MV-4-11 (cell line): Measurements from ENCODE around the gene CCDC88C.
"Not testable (repeated sequence)": the region's sequence is repeated elsewhere in the genome, so short reads cannot be mapped to it uniquely, and the experiment has no call there.

ENCODE experiments used
- DNase-seq: peaks from one replicate; lab custom pipeline; 2025; lab: John Stamatoyannopoulos, UW

The CCDC88C gene

DNA sequence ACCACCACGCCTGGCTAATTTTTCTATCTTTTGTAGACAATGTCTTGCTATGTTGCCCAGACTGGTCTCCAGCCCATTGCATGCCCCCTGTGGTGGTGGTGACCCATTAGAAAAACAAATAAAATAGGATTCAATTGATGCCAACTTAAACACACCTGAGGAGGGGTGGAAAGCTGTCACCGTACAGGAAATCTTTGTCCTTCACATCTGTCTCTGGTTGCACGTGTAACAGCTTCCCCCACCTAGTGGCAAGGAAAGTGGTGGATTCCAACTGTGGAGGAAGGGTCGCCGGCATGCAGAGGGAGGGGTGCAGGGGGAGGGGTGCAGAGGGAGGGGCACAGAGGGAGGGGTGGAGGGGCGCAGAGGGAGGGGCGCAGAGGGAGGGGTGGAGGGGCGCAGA is 147.0 kb downstream of the CCDC88C start:
- DNase-seq = no peak

DNA sequence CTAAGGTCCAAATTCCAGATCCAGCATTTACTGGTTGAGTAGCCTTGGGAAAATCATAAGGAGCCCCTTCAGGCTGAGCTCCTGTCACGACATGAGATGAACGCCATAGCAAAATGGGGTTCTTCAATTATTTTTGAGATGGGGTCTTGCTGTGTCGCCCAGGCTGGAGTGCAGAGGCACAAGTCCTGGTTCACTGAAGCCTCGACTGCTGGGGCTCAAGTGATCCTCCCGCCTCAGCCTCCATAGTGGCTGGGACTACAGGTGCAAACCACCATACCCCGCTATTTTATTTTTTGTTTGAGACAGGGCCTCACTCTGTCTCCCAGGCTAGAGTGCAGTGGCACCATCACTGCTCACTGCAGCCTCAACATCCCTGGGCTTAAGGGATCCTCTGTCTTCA is 147.4 kb downstream of the CCDC88C start:
- DNase-seq = no peak

DNA sequence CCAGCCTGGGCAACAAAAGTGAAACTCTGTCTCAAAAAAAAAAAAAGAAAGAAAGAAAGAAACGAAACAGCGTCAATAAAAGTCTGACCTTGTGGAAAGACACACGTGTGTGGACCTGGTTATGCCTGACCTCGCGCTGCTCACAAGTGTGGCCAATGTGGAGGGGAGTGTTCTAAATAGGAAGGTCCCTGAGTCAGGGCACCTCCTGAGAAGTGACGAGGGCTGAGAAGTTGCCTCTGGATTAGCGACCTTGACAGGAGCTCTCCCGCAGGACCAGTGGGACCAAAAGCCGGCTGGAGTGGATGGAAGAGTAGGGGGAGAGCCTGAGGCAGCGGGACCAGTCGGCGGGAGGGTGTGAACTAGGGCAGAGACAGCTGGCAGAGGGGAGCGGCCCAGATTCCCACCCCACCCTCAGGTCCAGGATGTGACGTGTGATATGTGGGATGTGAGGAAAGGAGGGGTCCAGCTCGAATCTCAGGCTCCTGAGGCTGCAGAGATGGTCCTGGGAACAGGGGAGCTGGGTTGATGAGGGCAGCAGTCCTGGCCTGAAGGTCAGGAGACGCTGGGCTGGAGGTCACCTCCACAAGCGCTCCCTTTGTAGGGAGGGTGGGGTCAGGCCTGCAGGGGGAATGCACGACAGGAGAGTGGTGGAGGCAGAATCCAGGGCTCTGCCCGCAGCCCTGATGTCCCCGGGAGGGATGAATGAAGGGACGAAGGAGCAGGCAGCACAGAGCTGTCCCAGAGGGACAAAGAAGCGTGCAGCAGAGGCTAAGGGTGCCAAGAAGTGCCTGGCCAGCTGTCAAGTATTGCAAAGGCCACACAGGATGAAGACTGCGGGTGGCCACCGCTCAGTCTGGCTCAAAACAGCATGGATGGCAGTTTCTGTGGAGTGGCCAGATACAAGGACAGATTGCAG is 148.3 kb downstream of the CCDC88C start:
- no peak for DNase-seq

DNA sequence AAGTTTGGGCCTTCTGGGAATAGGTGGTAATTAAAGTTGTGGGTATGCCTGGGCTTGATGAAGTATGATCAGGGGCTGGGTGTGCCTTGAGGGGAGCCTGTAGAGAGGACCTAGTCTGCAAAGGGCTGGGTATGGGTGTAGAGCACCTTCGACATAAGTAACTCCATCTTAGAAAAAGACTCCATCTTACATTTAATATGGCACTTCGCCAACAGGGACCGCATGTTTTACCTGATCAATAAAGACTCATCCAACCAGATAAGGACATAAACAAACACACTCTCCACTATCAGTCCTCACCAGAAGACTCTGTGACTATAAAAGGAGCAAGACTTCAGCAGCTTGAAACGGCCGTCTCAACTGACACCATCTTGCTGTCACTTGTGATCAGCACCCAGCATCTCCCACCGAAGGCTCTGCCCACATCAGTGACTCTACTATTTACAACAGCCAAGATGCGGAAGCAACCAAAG is 149.6 kb downstream of the CCDC88C start:
- DNase-seq = no peak

DNA sequence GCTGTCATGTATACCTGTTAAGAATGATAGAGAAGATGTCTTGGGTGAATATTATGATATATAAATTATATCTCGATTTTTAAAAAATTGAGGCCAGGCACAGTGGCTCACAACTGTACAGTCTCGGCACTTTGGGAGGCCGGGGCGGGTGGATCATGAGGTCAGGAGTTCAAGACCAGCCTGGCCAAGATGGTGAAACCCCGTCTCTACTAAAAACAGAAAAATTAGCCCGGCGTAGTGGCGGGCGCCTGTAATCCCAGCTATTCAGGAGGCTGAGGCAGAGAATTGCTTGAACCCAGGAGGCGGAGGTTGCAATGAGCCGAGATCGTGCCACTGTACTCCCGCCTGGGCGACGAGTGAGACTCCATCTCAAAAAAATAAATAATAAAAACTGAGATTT is 151.3 kb downstream of the CCDC88C start:
- not testable (repeated sequence) for DNase-seq

DNA sequence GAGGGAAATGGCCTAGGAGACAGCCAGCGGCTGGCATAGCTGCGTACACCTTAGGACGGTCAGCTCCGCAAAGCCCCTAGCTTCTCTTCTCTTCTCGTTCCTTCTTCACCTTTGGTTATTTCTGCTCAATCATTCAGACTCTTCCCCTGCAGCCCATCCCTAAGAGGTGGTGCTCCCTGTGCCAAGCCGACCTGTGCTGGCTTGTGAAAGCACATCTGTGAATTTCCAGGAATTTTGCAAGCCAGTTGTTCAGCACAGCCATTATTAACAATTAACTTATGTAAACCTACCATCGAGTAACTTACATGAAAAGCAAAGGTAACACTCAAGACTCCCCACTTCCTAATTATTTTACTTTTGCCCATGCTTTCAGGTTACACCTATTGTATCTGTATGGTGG is 152.2 kb downstream of the CCDC88C start:
- DNase-seq = no peak

DNA sequence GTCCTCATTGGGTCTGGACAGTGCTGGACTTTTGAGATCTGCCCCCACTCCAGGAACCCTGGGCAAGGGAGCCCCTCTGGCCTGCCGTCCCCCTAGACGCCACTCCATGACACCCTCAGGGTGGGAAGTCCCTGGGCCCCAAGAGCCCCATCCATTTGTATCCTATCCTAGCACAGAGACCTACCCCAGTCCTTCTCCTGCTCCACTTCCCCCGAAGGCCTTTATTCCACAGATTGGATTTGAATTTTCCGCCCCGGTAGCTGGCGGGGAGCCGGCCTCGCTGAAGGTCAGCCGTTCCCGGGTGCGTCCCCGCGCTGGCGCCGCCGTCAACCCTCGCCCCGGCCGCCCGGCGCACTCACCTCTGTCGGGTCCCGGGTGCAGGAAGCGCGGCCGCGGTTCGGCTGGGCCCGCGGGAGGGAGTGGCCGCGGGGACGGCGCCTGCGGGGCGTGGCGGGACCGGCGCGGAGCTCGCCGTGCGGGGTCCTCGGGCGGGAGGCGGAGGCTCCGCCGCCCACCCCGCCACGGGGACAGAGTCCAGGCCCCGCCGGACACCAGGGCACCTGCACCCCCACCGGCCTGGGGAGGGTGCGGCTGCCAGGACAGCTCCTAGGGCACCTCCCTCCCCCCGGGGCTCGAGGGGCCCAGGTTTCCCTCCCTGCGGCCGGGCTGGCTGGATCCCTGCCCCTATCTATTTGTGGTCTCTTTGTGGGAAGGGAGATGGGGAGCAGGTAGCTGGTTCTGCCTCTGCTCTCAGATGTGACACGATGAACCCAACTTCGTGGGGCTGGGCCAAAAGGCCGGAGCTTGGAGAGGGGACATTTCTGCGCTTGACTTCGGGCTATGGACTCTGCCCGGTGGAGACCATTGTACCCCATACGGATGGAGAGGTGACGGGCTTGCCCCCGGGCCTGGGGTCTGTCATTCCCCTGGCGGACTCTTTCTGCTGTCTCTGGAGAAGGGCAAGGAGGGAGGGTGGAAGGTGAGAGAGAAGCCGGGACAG is 153.2 kb downstream of the CCDC88C start:
- DNase-seq = no peak

DNA sequence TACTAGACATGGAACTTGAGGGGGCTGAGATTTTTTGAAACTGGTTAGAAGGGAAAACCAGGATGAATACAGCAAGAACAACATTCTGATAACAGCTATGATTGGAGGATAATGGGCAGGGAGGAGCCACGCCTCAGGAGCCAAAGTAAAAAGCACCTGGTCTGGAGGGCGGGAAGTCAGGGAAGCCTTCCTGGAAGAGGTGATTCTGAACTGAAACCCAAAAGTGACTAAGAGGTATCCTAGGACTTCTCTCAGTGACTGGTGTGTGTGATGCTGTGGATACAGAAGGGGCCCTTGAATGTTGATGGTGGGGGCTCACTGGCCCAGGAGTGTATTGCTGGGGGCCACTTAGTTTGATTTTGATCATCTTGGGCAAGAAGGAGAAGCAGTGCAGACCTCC is 154.3 kb downstream of the CCDC88C start:
- no peak for DNase-seq

DNA sequence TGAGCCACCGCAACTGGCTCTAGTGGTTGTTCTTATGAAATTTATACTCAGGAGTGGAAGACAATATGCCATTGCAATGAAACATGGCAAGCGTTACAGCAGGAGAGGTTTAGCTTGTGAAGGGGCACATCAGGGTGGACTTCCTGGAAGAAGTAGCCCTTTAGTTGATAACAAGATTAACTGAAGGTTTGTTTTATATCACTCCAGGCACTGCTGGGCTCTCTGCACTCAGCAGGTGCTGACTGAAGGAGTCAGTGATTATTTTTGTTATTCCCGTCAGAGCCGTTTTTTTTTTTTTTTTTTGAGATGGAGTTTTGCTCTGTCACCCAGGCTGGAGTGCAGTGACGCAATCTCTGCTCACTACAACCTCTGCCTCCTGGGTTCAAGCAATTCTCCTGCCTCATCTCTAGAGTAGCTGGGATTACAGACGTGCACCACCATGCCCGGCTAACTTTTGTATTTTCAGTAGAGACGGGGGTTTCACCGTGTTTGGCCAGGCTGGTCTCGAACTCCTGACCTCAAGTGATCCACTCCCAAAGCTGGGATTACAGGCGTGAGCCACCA is 155.6 kb downstream of the CCDC88C start:
- DNase-seq = no peak

DNA sequence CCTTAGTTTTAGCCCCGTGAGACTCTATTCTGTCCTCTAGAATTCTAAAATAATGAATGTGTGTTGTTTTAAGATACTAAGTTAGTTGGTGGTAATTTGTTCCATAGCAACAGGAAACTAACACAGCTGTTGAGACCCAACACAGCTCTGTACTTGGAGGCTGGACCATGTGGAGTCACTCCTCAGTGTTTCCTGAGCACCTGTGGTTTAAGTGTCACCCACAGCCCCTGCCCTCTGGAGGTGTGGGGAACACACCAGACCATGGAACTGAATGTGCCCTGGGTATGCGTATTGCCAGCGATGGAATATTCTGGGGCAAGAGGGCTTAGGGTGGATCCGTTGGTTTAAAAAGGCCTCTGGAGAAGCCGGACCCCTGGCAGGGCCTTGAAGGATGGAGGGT is 156.5 kb downstream of the CCDC88C start:
- DNase-seq = no peak

DNA sequence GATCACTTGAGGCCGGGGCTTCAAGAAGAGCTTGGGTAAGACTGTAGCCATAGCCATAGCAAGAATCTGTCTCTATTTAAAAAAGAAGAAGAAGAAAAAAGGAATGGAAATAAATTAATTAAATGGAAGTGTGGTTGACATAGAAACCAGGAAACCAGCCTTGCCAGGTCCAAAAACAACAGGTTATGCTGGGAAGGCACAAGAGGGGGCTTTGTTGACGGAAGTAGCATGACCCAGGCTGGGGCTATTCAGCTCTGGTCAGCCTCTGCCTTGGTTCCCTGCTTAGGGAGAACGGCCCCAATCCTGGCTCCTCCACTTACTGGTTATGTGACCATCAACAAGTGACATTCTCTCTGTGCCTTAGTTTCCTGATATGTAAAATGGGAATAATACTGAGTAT is 158.7 kb downstream of the CCDC88C start:
- no peak for DNase-seq

DNA sequence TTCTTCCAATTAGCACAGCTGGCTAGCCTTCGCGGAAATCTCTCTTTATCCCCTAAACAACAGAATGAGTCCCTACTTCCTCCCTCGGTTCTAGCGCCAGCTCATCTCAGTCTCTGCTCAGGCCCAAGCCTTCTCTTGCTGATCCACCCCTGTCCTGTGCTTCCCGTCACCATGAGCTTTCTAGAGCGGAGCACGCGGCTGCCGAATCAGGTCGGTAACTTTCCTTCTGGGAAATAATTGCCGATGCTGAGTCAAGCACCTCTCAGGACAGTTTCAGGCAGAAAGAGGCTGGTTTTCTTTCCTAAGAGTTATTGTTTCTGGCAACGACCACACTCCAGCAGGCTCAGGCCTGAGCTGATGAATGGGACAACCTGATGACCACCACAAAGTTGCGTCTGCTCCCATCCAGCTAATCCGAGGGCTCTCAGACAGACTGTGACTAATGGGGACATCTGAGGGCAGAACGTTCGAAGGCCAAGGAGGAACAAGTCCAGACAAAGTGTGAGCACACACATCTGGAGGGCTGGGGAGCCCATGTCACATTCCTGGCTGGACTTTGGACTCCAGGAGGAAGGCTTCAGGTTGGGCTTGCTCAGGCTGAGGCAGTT is 159.5 kb downstream of the CCDC88C start:
- DNase-seq = peak; percentile 49

DNA sequence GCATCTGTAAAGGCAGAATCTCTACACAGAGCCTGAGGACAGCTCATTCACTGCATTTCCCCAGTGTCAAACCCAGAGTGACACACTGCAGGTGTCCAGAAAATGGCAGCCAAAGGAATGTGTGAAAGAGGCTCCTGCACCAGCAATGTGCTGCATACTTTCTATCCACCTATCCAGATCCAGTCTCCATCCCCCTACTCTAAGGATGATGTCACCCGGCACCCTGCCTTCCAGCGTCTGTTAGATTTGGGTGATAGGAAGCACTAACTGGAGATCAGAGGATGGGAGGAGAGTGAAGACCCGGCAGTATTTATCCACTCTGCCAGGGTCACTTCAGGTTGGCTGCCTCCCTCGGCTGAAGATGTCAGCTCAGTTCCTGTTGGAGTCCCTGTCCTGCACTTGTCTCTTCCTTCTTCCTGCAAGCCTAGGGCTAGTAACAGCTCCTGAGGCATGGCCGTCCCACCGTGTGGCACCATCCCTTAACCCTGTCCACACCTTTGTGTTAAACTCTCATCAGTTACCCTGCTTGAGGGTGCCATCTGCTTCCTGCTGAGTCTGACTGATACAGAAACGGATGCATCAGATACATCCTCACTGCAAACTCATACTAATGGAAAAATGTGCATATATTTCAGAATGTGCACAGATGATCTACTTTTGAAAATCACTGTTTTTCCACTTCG is 160.2 kb downstream of the CCDC88C start:
- DNase-seq = no peak

DNA sequence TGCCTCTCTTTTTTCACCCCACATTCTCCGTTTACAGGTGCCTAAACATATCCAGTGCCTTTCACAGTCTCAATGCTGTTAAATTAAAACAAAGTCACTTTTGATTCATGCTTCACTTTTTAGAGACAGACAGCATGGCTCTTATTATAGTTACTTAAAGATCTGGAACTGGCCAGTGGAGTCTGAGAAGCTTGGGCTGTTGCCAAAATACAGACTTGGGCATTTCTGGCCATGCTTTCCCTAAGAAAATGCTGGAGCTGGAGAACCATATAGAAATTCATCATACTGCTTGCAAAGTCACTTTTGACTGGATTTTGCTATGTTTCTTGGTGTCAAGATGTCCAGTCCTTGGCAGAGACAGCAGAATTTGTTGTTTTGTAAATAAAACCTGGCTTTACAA is 161.0 kb downstream of the CCDC88C start:
- DNase-seq = no peak

DNA sequence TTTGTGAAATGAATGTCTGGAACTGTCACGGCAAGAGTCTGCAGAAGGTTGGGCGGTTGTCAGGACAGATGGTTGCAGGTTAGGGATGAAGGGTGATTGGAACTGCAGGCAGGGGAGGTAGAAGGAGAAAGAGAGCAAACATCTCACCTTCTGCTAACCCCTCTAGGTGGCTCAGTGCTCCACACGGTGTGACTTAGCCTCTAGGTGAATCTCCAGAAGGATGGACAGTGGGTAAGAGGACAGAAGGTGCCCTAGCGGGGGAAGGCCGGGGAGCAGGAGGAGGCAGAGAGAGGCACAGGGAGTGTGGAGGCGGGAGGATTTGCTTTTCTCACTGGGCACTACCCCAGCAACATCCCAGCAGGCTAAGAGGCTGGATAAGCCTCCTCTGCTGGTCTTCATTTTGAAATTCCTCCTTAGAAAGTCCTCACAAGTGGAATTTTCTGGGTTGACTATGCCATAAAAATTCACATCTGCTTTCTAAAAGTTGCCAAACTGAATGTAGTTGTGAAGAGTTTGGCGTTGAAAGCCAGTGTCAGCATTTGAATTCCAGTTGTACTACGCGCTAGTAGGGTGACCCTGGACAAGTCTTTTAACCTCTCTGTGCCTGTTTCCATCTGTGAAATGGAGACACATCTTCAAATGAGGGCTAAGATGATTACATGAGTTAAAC is 162.5 kb downstream of the CCDC88C start:
- no peak for DNase-seq

DNA sequence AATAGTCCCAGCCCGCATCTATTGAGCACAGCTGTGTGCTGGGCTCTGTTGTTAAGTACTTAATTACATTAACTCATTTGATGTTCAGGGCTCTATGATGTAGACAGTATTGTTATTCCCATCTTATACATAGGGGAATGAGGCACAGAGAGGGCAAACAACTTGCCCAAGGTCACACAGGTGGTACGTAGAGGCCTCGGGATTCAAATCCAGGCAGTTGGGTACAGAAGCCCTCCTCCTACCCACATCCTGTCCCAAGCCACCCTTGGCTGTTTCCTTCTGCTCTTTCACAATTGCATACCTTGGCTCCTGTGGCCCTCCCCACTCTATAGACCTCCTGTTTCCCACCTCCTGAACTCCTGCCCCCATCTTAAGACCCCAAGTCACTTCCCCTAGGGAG is 163.2 kb downstream of the CCDC88C start:
- no peak for DNase-seq

DNA sequence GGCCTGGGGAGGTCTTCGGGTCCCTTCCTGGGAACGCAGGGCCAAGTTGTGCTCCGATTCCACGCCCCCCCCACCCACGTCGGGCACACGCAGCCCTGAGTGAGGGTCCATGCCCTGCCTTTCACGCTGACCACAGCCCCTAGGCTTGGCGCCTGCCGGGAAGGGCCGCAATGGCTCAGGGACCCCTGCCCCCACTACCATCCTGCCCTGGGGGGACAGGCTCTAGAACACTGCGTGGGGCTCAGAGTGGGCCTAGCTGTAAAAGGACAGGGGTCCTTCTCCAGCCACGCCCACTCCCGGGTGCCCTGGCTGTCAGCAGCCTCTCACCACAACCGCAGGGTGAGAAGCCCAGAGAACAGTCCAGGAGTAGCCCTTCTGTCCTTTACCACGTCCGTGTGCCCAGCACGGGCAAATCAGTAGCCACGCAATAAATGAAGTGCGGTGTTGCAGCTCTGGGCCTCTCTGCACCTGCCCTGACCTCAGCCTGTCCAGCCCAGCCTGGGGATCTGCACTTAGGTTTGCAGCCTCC is 163.8 kb downstream of the CCDC88C start:
- no peak for DNase-seq

DNA sequence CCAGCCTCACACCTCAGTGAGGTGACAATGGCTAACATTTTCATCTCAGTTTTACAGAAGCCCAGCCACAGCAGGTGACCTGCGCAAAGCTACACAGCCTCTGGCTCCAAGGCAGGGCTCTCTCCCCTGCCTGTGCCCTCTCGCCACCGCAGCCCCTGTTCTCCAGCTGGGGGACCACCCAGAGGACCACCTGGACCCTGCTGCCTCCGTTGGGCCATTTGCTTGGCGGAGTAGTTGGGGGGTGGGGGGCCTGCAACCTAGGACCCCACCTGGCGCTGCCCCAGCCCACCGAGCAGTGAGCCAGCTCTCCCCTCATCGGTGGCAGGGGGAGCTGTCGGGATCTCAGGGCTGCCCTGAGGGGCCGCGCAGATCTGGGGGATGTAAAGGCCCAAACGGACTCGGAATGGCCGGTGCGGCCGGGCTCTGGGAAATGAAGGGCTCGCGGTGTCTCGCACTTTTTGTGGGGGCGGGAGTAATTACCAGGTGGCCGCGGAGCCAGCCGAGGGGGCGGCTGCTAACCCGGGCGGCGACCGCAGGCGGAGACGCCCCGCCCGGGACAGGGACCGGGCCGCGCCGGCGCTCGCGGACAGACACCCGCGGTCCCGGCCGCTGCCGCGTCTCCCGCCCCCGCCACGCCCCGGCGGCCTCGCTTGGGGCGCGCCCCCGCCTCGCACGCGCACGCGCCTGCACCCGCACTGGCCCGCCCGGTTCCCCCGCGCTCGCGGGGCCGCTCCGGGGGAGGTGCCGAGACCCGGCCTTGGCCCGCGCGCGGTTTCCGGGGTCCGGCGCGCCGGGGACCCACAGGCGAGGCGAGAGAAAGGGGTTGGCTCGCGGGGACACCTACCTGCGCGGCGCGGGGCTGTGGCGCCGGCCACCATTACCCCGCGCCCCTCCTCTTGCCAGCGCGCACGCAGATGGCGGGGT is 164.5 kb downstream of the CCDC88C start:
- no peak for DNase-seq

DNA sequence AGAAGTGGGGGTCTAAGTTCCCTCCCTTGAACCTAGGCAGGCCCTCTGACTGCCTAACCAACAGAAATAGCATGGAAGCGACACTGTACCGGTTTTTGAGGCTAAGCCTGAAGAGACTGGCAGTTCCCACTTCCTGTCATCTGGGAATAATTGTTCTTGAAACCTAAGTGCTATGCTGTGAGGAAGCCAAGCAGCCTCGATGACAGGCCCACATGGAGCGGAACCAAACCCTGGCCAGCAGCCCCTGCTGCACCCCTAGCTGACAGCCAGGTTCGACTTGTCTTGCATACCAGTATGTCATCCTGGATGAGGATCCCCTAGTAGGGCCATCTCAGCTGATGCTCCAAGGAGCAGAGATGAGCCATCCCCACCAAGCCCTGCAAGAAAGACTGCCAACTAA is 166.7 kb downstream of the CCDC88C start:
- peak; percentile 17 for DNase-seq
